Right lobe of liver (tissue), 4 donors: ENCODE measurements around the gene DDRGK1.

ENCODE experiments used
- POLR2A ChIP-seq: fragments of 450-650 bp; IDR thresholded peaks from one replicate; pipeline ENCODE4 v1.6.1; 2017; ENCODE audit warnings: antibody characterized with exemption, mild to moderate bottlenecking
- TF ChIP-seq, protein P1 (sequence below), 4 donors: fragments of 200-600 bp in 3 of 4; fragments of 450-650 bp in 1 of 4; IDR thresholded peaks; one replicate each; pipeline versions ENCODE4 v1.5.1 to v1.8.0; 2016 to 2022; ENCODE audit warnings: antibody characterized with exemption in 4 of 4, mild to moderate bottlenecking in 2 of 4
- donor health status: DM: no; HTN: no; CAD: no.
- donor health status: DM: no; HTN: no; CAD: no.
- donor health status: DM: no; HTN: yes; CAD: no.

DNA sequence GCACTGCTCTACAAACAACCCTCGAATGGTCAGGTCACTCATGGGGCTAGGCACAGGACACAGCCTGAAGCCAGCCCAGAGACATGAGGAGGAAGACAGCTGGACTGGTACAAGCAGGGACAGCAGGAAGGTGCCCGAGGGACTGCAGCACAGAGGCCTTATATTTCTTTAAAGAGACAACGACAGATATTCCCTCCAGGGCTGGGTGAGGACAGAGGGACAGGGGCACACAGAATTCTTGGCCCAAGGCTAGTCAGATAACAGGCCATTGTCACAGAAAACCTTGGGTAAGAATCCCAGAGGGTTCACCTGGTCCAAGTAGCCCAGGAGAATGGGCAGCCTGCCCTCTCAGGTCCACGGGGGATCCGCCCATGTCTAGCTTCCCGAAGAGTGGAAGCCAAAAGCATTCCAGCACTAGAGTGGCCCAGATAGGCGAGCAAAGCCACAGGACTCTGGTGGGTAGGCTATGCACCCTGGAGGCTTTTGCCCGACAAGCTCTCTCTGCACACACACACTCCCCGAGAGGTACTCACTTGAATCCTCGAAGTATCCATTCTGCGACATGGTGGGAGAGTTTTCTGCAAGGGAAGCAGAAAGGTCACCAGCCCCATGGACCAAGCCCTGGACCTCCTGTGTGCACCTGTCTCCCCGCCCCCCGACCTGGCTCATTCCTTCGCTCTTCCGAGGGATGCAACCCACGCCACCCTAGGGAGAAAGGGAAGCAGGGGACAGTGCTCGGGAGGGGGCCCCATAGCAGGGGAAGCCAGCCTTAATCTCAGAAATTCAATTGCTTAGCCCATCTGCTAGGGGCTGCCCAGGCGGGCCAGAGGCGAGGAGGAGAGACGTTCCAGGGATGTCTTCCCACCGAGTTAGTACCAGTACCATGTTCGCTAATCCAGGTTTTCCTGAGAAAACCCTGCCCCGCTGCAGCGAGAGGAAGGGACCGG lies 32.8 kb upstream of the DDRGK1 start:
- TF ChIP-seq, protein P1, sequence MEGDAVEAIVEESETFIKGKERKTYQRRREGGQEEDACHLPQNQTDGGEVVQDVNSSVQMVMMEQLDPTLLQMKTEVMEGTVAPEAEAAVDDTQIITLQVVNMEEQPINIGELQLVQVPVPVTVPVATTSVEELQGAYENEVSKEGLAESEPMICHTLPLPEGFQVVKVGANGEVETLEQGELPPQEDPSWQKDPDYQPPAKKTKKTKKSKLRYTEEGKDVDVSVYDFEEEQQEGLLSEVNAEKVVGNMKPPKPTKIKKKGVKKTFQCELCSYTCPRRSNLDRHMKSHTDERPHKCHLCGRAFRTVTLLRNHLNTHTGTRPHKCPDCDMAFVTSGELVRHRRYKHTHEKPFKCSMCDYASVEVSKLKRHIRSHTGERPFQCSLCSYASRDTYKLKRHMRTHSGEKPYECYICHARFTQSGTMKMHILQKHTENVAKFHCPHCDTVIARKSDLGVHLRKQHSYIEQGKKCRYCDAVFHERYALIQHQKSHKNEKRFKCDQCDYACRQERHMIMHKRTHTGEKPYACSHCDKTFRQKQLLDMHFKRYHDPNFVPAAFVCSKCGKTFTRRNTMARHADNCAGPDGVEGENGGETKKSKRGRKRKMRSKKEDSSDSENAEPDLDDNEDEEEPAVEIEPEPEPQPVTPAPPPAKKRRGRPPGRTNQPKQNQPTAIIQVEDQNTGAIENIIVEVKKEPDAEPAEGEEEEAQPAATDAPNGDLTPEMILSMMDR (IDR thresholded peaks at IDR 0.05), result no peak
- no peak for TF ChIP-seq POLR2A
